GM18511 (cell line): ENCODE data around the gene UROC1.

ENCODE experiments used
- ATAC-seq: cut with Tn5 transposase; IDR thresholded peaks from one replicate; pipeline ENCODE4 v1.9.1; 2021; ENCODE audit warnings: mild to moderate bottlenecking, moderate library complexity; ENCODE audit not compliant: unreplicated experiment

UROC1 gene

DNA sequence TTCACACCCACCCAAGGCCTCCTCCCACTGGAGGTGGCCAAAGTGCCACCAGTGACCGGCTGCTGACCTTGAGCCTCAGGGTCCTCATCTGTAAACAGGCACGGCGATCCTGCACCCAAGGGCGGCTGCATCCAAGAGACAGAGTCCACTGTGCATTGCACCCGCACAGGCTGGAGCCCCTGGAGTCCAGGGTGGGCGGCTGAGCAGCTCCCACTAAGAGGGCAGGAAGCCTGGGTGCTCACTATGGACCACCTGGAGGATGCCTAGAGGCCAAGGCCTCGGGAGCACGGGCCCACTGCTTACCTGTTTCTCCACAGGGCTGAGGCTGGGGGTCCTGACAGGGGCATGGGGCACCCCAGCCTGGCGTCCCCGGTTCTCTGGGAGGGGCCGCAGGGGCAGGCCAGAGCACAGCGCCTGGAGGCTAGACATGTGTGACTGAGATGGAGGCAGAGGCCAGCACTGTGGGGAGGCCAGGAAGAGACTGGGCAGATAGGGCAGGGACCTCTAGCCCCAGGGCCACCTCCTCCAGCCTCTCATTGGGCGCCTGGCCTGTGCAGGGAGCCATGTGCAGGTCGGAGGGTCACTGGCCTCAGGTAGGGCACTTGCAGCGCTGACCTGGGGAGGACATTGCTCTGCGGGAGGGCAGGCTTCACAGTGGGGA, at the start of gene UROC1:
Gene UROC1 (minus strand): TSS at position 483 of the 661 bp plus-strand sequence. CDS start 54 bp downstream, at position 429.
- ATAC-seq = no peak

DNA sequence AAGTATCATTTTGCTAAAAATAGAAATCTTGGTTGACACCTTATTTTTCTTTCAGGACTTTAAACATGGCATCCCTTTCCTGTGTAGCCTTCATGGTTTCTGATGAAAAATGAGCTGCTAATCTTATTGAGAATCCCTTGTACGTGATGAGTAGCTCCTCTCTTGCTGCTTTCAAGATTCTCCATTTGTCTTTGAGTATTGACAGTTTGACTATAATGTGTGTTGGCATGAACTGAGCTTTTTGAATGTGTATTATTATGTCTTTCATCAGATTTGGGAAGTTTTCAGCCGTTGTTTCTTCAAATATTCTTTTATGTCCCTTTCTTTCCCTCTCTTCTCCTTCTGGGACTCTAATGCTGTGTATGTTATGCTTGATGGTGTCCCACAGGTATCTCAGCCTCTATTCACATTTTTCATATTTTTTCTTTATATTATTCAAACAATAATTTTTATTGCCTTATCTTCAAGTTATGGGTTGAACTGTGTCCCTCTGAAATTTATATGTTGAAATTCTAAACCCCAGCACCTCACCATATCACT, 45.2 kb upstream of the UROC1 start:
- no peak for ATAC-seq

DNA sequence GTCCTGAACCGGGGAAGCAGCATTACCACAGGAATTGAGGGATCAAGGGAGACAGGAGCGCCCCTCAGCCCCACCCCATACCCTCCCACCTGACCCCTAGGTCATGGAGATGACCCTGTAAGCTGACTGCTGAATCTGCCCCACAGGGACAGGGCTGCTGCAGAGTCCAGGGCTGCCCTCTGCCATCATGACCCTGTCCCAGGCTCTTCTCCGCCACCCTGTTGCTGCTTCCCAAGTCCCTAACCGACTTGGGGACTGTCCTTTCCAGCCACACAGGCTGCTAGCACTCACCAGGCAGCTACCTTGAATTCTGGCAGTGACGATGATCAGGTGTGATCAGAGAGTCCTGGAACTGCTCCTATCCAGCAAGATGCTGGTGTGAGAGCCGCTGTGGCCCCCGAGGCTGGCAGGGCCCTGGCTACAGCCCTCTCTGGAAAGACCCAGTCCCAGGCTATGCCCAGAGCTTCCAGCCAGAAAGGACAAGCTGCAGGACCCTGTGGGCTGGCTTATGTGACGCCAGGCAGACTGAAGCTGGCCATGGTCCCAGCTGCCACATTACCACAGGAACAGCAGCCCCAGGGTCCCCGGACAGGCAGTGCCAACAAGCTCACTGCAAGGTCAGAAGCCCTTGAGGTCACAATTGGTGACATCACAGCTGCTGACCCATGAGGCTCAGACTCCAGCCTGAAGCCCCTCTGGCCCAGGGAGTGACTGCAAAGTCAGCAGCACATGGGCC, 40.9 kb upstream of the UROC1 start, which contains the start of gene C3orf22:
Gene C3orf22 (minus strand): TSS at position 597 of the 736 bp plus-strand sequence. CDS start 5,542 bp downstream, outside the sequence.
- ATAC-seq = no peak

DNA sequence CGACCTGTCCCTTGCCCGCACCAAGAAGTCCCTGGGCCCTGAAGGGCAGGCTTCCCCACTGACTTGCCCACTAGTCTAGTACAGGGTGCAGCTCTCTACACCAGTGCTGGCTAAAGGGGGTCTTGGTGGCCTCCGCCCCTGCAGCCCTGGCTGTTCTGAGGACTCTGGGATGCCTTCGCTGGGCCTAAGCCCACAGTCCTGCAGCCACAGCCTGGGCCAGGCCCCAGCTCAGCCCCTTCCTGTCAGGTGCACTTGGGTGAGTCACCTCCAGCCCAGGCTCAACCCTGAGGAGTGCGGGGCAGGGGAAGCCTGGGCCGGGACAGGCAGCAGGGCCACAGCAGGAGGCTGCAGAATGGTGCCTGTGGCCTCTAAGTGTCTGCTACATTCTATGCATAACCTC, 40.2 kb upstream of the UROC1 start:
- ATAC-seq = no peak

DNA sequence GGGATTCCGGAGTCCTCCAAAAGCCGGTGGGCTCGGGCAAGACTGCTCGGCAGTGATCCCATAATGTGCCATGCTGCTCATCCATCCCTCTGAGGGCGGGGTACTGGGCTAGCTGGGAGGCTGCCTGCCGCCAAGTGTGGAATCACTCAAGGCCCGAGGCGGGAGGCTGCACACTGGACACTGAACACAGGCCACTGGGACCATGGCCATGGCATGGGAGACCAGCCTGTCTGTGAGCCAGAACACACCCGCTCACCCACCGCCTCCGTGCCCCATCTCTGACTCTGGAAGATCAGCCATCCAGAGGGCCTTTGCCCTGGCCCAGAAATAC, 39.8 kb upstream of the UROC1 start:
- ATAC-seq = no peak

DNA sequence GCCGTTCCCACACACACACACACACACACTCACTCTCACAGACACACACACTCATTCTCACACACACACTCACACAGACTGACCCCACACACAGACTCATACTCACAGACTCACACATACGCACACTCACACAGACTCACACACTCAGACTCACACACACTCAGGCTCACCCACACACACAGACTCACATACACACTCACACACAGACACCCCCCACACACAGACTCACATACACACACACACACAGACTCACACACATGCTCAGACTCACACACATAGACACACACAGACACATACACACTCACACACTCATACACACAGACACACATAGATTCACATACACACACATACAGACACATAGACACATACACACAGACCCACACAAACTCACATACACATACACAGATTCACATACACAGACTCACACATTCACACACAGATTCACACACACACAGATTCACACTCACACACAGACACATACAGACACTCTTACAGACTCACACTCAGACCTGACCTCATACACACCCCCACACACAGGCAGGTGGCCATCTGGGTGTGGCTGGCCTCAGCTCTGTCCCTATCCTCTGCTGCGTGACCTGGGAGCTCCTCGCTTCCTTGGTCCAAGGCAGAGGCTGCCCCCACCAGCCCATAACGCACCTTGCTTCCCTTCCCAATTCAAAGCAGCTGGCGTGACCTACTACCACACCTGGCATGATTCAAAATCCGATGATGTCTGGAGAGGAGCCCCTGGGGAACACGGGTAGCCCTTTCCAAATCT, 39.3 kb upstream of the UROC1 start:
- no peak for ATAC-seq

DNA sequence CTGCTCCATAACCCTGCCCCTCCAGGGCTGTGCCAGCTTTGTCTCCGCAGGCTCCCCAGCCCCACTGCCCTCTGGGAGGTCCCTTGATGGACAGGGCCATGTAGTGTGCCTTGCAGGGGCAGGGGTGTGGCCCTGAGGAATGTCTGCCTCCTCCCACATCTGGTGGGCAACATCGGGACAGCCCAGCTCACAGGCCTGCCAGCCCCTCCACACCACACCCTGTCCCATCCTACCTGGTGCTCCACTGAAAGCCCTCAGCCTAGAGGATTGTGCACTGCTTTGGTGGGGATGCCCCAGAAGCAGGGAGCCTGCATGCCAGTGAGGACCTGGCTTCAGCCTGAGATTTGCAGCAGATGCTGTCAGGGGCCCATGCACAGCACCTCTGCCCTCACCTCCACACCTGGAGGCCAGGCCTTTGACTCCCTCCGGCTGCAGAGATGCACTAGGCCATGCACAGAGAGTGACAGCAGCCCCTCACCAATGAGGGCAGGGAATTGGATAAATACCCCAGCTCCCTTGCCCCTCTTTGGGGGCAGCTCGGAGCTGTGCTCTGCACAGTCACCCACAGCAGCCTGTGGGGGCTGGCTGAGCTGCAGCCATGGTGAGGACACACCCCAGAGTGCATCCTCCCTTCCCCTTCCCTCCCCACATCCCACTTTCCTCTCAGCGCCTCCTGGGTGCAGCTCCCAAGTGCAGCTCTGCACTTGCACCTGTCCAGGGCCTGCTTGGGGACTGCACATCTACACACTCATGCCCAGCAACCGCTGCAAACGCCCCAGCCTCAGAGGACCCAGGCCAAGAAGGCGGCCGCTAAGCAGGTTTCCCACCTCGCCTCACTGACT, 38.4 kb upstream of the UROC1 start:
- ATAC-seq = no peak

DNA sequence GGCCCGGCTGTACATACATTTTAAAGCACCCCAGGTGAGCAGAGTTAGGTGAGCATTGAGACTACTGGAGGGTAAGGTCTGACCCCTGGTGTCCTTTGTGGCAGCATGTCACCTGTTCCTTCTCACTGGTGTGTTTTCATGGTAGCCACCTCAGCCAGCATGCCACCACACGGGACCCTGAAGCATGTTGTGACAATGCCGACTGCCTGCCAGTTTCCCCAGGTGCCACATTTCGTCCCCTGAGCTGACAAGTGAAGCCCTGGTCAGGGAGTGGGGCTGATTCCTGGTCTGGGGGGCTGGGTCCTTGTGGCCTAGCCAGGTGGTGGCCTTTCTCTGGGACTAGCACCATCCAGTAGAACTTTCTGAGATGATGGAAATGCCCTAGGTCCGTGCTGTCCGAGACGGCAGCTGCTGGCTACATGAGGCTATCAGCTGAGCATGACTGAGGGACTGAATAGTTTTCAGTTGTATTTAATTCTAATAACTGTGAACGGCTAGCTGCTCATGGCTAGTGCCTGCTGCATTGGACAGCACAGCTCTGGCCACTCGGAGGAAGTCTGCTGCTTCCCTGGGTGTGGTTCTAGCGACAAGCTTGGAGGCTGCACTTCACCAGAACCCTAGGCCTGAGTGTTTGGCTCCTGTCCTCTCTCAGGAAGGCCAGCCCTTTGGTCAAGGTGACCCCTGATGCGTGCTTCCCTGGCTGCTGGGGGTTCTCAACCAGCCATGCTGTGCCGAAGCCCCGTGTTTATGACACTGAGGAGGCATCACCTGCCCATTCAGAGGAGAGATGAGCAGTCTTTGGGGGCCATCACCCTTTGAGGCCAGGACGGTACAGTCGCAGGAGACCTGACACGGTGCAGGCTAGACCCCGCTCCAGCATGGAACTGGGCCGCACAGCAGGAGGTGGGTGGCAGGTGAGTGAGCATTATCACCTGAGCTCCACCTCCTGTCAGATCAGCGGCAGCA, 37.3 kb upstream of the UROC1 start:
- ATAC-seq = no peak

DNA sequence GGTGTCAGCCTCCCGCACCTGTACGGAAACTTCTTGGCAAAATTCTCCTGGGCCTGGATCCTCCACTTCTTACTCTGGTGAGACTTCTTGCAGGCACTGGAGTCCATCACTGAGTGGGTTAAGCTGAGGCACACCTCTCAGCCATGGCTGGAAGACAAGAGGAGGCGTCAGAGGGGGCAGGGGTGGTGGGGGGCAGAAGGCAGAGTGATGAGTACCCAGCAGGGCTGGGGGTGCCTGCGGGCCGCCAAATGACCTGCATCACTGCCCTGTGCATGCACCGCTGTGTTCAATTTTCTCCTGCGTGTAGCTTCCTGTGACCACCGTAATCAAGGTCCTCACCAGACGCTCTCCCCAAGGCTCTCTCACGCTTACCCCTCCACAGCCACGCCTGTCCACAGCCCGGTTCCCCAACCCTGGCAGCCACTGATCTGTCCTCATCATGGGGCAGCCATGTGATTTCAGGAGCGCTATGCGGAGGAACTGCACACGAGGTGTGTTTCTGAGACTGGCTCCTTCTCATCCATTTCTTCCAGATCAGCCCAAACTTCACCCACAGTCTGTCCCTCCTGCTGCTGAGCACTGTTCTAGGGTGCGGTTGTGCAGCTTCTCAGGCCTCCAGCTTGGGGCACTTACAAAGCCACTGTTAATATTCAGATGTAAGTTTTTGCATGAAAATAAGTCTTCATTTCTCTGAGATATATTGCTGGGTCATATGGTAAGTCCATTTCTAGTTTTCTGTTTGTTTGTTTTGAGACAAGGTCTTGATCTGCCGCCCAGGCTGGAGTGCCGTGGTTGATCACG, 35.9 kb upstream of the UROC1 start:
- ATAC-seq = no peak

DNA sequence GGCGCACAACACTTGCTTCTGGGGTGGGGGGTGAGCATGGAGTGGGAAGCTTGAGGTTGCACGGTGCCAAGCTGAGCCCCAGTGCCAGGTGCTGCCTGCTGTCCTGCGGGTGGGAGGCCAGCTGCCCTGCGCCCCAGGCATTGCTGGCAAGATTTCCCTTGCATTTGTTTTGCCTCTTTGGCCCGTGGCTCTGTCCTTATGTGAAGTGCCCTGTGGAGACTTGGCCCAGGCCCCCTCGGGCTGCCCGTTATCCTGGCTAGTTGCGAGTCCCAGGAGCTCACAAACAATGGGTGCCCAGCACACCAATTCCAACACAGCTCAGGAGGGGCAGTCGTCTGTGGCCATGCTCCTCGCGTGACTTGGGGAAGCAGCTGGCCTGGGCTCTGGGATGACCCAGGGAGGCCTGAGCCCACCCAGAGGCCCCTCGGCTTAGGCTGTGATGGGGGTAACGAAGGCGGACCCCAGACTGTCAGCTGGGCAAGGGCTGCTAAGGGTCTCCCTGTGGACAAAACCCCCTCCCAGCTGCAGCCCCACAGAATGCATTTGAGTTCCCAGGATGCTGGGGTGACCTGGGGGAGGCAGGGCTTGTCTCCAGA, 35.2 kb upstream of the UROC1 start:
- ATAC-seq = no peak

DNA sequence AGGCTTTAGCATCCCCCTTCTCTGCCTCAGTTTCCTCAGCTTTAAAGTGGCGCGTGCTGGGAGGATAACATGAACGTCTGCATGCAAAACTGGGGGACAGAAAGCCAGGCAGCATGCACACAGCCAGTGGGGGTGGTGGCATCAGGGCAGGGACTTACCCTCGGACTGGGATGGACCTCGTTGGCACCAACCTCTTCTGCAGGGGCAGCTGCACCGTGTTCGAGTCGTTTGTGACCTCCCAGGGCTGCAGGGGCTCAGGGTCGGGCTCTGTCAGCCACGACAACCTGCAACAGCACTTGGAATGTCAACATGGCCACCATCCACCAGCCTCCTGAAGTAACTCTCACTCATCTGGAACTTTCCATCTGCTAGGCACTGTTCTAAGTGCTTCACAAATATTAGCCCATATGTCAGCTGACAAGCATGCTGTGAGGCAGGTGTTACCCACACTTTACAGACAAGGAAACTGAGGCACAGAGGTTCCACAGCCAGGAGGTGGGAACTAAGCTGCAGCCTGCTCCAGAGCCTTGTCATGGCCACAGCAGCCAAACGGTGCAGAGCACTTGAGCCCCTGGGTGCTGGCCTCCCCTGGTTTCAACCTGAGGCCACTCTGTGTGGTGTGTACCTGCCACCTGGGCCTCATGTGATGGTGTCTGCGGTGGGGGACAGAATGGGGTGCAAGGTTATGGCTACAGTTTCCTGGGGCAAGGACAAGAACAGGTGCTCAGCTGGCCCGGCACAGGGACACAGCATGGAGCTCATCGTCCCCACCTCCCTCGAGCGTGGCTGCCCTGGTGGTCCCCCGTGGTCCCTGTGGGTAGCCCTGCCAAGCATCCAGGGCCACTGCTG, 34.5 kb upstream of the UROC1 start:
- no peak for ATAC-seq

DNA sequence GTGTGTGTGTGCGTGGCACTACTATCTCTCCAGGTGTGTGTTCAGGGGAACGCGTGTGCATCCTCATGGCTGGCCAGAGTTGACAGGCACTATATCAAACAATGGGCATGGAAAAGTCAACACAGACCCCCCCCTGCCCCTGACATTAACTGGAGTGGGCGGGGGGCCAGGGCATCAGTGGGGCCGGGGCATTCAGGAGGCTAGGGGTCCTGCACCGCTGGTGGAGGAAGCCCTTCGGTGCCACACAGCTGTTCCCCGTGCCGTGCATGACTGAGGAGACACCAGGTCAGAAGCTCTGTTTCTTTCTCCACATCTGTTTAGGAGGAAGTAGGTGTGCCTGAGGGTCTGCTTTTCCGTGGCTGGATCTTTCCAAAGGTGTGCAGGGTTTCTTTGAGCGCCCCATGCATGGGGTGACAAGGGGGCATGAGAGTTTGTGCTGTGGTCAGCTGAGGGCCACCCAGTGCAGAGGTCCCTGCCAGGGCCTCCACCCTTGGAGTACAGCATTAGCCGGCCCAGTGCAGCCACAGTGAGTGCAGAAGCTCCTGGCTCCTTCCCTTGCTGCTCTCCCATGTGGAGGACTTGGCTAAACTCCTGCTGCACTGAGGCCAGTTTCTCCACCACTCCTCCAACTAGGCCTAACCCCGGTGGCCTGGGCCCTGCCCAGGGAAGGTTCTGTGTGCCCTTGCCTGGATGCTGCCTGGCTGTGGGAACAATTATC, 33.7 kb upstream of the UROC1 start:
- ATAC-seq = no peak

DNA sequence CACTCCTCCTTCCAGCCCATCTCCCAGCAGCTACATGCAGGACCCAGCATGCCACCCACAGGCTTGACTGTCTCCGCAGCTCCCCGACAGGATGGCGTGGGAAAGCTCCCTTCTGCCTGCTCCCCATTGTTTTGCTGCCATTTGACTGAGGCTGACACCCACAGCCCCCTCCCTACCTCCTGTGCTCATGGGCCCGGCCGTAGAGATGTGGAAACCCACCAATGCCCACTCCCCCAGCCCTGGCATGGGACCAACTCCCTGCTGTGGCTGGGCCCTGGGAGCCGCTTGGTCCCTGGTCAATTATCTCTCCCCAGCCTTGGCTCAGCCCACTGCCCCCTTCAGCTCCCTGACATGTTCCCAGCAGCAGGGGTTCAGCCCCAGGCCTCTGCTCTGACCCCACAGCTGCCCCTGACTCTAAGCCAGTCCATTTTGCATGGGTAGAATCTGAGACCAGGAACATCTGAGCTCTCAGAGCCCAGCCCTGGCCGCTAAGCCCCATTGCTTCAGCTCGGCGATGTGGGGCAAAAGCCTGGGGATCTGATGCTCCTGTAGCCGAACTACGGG, 33.0 kb upstream of the UROC1 start:
- no peak for ATAC-seq

DNA sequence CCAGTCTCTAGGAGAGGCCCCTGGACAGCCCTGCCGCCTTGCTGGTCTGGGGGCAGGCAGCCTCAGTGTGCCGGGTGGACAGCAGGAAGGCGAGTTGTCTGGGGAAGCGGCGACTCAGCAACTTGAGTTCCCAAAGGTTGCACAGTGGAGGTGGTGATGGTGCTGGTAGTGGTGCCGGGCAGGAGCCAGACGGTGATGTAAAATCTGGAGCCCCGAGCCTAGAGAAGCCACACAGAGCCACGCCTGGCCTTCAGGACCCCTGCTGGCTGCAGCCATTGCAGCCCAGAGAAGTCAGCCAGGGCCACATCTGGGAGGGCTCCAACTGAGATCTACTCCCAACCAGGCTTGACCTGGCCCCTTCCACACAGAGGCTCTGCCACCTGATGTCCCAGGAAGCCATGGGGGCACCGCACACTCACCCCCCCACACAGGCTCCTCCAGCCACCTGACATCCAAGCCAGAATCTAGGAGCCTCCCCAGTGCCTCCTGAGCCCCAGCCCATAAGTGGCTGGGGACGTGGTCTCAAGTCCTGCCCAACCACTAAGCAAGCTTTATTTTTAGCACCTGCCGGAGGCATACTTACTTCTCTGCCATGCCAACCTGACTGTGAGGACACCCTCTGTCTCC, 32.4 kb upstream of the UROC1 start:
- no peak for ATAC-seq

DNA sequence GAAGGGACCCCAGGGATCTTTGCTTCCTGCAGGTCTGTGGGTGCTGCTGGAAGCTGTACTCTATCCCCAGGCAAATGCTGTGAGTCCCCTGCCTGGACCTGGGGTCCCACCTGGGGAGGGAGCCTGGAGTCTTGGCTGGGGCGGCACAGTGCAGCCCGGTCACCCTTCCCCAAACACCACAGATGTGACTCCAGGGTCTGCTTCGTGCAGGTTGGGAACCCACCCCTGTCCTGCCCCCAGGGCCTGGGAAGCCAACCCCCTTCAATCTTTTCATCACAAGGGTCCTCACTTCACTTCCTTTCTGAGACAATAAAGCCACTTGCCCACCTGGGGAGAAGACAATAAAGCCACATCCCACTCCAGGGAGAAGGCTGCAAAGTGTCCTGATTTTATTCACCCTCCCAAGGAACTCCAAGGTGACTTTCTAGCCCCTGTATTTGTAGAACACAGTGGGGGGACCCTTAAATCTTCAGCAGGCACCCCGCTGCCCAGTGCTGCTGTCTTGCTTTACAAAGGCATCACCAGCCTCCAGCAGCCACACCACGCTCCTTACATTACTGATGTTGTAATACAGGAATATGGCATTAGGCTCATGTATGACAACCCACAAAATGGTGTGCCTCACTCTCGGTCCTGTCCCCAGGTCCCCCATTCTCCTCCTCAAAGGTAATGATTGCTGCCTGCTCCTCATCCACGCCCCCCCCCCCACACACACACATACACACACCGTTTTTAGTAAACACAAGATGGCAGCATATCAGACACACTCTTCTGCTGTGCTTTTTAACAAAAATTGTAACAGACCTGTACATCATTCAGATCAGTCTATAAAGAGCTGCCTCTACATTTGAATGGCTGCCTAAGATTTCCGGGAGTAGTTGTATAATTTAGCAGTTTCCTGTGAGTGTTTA, 31.2 kb upstream of the UROC1 start:
- ATAC-seq = no peak
